ENCODE data around the gene VNN1. TPM values are rescaled to one million over a fixed set of nuclear protein-coding genes. Genes with fewer than 3 reads are reported as not detected.
"Not testable (repeated sequence)": the region's sequence is repeated elsewhere in the genome, so short reads cannot be mapped to it uniquely, and the experiment has no call there.

Gene VNN1
- total RNA-seq, 1 experiment from 2014 or later, result 0.24 TPM

- DNase-seq (ENCODE audit: low read depth), result no peak
These were observed 12.2 kb upstream of the VNN1 start for GRCh38 chr6:132725947-132726607.

- no peak for DNase-seq (ENCODE audit: low read depth)
These were observed 11.6 kb upstream of the VNN1 start for GRCh38 chr6:132725471-132725870.

DNA sequence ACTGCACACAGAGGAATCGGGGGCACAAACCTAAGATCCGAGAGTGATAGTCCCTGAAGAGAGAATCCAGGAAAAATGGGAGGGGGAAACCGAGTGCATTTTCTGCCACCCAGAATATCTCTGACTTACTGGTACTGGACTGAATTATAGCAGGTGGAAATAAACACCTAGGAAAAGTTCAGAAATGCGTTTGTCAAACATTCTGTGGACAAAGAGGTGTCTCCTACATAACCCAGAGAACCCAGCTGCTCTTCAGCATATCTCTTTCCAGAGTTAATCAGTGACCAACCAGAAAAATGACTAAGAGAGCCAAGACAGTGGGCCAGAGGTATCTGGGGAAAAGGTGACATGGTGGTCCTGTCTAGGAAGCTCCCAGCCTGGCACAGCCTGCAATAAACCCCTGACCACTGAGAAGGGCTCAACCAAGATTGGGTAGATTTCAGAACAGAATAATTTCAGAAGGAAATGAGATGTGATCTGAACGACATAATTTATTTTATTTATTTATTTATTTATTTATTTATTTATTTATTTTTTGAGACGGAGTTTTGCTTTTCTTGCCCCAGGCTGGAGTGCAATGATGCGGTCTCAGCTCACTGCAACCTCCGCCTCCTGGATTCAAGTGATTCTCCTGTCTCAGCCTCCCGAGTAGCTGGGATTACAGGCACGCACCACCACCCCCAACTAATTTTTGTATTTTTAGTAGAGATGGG lies 6.0 kb upstream of the VNN1 start:
- DNase-seq (ENCODE audit: low read depth), result no peak

DNA sequence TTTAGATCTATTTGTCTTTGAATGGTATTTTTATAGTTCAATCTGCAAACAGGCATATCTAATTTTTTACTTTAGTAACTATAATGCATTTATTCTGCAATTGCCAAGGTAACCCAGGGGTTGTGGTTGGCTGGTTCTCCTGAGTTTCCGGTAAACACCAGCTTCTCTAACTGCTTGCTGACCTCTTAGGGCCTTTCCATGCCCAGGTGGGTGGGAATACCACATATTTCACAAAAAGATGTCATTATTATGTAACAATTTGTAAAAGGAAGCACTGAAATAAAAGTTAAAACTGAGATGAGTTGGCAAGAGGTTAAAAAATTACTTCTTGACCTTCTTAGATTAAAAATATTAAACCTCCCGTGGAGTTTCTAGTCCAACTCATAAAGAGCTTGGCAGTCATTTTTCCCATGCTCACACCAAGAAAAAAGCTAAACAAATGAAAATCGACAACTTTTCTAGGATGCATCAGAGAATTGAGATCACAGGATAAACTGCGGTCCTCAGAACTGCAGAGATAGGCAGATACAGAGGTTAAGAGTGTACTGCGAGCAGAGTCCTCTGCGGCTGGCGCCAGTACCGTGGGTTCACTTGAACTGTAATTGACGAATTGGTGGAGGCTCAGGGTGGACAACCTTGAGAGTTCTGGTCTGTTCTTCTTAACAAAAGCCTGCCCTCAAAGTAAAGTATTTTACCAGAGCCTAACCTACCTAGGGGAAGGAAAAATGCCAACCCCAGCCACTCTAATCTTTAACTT lies 2.2 kb upstream of the VNN1 start:
- DNase-seq (ENCODE audit: low read depth), result no peak

- DNase-seq (ENCODE audit: low read depth), result peak; percentile 72
These were observed 1.3 kb upstream of the VNN1 start for GRCh38 chr6:132715204-132715603.

- DNase-seq (ENCODE audit: low read depth), result no peak
These were observed 305 bp upstream of the VNN1 start for GRCh38 chr6:132714160-132714559.

DNA sequence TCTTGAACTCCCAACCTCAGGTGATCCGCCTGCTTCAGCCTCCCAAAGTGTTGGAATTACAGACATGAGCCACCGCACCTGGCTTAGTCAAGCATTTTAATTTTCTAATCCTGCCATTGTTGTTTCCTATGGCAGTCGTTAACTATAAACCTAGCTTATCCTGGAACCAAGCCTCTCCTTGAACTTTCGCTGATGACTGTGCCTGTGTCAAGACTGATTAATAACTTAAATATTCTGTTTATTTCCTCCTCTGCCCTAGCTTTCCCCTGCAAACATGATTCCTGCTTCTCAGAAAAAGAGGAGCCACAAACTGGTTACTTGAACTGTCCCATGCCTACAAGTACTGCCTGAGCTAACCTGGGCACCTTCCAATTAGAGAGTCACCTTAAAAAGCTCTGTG lies 1.5 kb downstream of the VNN1 start:
- DNase-seq (ENCODE audit: low read depth), result peak; percentile 13

DNA sequence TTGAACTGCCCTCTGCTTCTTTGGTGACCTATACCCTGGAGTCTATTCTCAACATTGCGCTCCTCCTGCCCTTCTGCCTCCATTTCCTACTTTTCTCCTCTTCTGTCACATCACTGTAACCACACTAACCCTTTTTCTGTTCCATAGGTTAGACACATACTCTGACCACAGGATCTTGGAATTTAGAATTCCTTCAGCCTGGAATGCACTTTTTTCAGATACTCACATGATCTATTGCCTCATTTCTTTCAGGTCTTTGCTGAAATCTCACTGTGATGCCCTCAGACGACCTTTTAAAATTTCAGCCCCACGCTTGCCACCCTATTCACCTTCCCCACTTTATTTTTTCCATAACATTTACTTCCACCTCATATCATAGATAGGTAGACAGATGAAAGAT lies 5.1 kb downstream of the VNN1 start:
- no peak for DNase-seq (ENCODE audit: low read depth)

DNA sequence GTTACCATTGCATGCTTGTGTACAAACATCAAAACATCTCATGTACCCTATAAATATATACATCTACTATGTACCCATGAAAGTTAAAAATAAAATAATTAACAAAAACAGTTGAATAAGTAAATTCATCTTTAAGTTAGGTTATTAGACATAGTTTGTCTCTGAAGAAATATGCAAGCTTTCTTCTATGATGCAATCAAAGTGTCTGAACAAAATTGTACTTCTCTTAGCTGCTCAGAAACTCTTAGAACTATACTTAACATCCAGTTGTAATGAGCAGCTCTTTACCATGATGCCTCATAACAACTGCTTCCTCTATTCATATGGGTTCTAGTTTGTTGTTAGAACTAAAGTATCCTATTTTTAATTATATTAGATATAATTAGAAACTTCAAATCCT lies 5.9 kb downstream of the VNN1 start:
- DNase-seq (ENCODE audit: low read depth), result no peak

- not testable (repeated sequence) for DNase-seq (ENCODE audit: low read depth)
These were observed 7.1 kb downstream of the VNN1 start for GRCh38 chr6:132706756-132707155.

GRCh38 chr6:132703936-132704335 lies 9.9 kb downstream of the VNN1 start:
- DNase-seq (ENCODE audit: low read depth), result no peak

DNA sequence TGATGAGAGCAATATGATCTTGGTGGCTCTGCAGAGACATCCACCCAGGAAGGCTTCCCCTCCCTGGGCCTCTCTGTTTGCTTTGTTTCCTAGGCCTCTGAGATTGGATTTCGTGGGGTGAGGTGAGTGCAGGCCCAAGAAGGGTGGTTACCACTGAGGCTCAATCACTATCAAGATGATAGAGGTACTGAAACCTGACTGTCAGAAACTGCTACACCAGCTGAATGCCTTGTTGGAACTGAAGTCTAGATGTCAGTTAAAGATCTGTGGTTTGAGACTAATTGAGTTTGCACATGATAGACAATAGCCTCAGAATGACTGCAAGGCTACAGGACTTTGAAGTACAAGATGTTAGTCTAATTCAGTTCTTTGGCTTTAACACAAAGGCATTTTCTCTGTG lies 15.2 kb downstream of the VNN1 start:
- DNase-seq (ENCODE audit: low read depth), result no peak

GRCh38 chr6:132695773-132696172 lies 18.1 kb downstream of the VNN1 start:
- DNase-seq (ENCODE audit: low read depth), result no peak

DNA sequence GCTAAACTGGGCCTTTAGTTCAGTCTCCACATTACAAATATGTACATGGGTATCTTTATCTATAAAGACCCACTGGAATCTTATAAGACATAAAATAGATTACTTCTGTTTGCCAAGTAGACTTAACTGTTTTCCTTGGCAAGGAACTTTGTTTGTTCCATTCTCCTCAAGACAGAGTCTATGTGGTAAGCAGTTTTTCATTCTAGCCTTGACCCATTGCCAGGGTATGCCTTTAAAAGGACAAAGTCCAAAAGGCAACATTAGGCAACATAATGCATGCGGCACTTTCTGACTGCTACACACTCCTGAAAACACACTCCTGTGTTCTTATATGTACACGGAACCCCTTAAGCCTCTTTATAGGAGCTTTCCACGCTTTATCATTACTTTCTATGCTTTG lies 20.4 kb downstream of the VNN1 start:
- DNase-seq (ENCODE audit: low read depth), result no peak

- DNase-seq (ENCODE audit: low read depth), result no peak
These were observed 23.2 kb downstream of the VNN1 start for GRCh38 chr6:132690678-132691077.

GRCh38 chr6:132687306-132687705 lies 26.5 kb downstream of the VNN1 start:
- peak; percentile 81 for DNase-seq (ENCODE audit: low read depth)

- DNase-seq (ENCODE audit: low read depth), result no peak
These were observed 27.3 kb downstream of the VNN1 start for GRCh38 chr6:132686531-132686930.

DNA sequence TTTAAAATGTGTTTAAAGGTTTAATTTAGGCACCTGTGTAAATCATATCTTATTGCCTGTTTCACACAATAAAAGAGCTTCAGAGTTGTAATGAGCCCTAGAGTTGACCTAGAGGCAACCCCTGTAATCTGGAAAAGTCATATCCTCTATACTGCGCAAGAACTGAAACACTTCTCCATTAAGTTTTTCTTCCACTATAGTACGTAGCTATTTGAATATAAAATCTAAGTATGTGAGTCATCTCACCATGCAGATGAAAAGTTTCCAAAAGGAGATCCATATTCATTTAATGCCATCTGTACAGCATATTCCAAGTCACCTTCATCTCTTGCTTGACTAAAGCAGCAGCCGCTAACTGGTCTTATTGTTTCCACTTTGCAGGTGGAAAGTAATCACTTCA lies 28.8 kb downstream of the VNN1 start:
- DNase-seq (ENCODE audit: low read depth), result no peak

- DNase-seq (ENCODE audit: low read depth), result no peak
These were observed 29.6 kb downstream of the VNN1 start for GRCh38 chr6:132684272-132684671.

GRCh38 chr6:132683543-132683942 lies 30.3 kb downstream of the VNN1 start:
- peak; percentile 92 for DNase-seq (ENCODE audit: low read depth)

- DNase-seq (ENCODE audit: low read depth), result not testable (repeated sequence)
These were observed 34.8 kb downstream of the VNN1 start for GRCh38 chr6:132679094-132679493.

DNA sequence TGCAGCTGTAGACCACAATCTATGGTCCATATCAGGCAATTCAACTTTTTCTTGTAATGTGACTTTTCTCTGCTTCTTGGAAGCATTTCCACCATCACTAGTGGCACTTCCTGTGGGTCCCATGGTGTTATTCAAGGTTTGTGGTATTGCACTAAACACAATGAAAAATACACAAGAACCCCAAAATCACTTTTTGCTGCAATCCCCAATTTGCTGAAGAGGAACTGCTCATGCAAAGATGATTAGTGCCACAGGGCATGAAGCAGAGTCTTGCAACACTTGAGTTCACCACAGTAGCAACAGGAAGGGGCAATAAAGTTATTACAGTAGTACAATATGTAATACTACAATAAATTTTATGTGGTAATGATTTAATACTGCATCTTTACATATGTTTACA lies 38.1 kb downstream of the VNN1 start:
- no peak for DNase-seq (ENCODE audit: low read depth)

- no peak for DNase-seq (ENCODE audit: low read depth)
These were observed 38.9 kb downstream of the VNN1 start for GRCh38 chr6:132675002-132675401.

Data from RPMI7951 (cell line).